Glomerular endothelial cell (primary cell): ENCODE results near the gene SIPA1L3. TPM values are rescaled to one million over a fixed set of nuclear protein-coding genes. Genes with fewer than 3 reads are reported as not detected.

Source experiments
- DNase-seq: peaks from one replicate; pipeline ENCODE4 v3.0.0-alpha.2; 2011; ENCODE audit warnings: low read depth, low spot score; ENCODE audit errors: extremely low read depth
- total RNA-seq: library from RNA; depleted of rRNA; stranded (reverse); fragments of >200 nt; gene quantifications from 2 replicates; pipeline ENCODE4 v1.2.3, GENCODE V29; 2015

SIPA1L3 gene
- total RNA-seq, 1 donor from 2014 or later = 64.8 TPM

GRCh38 chr19:38035515-38036495, 128.8 kb downstream of the SIPA1L3 start:
- no peak for DNase-seq

DNA sequence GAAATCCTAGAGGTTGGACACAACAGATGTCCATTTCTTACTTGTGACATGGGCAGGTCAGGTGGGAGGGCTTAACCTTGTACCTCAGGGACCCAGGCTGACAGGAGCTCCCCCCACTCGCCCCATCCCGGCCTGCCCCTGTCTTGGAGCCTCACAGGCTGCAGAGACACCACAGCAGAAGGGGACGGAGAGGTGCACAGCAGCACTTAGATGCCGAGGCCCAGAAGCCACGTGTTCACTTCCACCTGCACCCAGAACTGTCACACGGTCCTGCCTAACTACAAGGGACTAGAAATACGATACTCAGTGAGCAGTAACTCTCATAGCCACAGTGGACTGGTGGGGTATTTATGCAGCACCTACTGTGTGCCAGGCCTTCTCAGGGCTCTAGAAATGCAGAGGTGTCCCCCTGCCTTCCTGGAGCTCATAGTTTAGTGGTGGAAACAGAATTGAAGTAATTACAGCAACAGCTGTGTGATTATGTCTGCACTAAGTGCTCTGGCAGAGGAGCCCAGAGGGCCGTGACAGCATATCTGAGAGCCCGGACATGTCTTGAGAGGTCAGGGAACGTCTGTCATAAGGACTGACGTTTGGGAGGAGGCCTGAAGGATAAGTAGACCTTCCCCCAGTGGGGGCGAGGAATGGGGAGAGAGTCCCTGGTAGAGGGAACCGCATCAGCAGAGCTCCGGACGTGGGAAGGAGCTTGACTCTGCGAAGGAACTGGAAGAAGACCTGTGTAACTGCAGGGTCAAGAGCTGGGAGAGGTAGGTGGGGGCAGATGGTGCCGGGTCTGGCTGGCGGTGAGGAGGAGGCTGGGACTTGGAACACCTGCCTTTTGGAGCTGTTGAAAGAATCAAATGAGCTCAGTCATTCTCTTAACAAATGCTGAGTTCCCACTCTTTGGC, 130.0 kb downstream of the SIPA1L3 start:
- no peak for DNase-seq

DNA sequence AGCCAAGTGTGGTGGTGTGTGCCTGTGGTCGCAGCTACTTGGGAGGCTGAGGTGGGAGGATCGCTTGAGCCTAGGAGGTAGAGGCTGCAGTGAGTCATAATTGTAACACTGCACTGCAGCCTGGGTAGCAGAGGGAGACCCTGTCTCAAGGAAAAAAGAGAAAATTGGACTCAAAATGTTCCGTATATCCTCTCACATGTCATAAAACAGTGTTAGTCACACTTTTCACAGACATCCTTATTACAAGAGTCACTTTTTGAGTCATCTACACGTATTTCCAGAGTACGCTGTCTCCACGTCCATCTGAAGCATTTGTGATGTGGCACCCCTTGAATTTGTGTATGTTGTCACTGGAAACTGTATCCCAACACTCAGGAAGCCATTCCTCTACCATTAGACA, 133.0 kb downstream of the SIPA1L3 start:
- DNase-seq = no peak

DNA sequence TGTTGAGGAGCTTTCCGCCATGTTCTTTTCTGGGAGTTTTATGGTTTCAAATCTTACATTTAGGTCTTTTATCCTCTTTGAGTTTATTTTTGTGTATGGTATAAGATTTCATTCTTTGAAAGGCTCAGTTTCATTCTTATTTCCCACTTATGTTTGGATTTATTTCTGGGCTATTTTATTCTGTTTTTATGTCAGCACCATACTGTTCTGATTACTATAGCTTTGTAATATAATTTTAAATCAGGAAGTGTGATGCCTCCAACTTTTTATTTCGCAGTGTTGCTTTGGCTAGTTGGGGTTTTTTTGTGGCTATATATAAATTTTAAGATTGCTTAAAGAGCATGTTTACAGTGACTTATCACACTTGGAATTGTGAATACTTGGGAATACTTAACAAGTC, 135.1 kb downstream of the SIPA1L3 start:
- DNase-seq = no peak

- DNase-seq = no peak
Observed at GRCh38 chr19:38043649-38044144, 136.7 kb downstream of the SIPA1L3 start.

GRCh38 chr19:38044267-38045111, 137.5 kb downstream of the SIPA1L3 start:
- DNase-seq = no peak

DNA sequence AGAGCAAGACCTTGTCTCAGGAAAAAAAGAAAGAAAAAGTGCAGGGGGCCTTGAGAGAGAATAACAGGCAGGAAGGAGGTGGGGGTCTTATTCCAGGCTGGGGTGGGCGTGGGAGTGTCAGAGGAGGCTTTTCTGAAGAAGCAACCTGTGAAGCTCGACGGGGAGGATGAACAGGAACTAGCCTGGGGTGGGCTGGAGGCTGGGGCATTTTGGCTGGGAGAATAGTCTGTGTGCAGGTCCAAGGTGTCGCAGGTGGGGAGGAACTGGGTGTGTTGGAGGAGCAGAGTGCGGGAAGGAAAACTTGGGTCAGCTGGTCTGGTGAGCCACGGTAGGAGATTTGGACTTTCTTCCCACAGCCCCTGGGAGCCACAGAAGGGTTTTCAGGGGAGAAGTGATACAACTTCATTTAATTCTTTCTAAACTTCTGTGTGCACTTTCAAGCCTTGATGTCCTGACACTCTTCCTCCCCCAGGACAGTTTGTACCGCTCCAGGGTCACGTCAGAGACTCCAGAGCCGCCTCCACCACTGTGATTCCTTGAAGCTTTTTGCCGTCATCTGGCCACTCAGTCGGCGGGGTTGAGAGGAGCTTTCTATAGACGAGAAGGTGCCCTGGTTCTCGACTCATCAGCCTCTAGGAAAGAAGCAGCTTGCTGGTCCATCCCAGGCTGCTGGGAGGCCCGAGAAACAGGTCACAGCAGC, 138.7 kb downstream of the SIPA1L3 start:
- no peak for DNase-seq

GRCh38 chr19:38046254-38047048, 139.4 kb downstream of the SIPA1L3 start:
- no peak for DNase-seq

DNA sequence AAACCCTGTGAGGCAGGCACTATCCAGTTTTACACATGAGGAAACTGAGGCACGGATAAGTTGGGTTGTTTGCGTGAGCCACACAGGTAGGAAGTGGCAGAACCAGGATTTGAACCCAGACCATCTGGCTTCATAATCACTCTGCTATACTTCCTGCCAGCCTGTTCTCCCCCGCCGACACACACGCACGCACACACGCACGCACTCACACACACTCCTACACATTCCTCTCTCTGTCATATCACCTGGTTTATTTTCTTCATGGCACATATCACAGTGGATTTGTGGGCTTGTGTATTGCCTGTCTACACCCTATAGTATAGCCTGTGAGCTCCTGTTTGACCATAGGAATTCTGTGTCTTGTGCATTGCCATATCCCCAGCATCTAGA, 140.0 kb downstream of the SIPA1L3 start:
- no peak for DNase-seq

GRCh38 chr19:38047641-38048040, 140.6 kb downstream of the SIPA1L3 start:
- DNase-seq = no peak

DNA sequence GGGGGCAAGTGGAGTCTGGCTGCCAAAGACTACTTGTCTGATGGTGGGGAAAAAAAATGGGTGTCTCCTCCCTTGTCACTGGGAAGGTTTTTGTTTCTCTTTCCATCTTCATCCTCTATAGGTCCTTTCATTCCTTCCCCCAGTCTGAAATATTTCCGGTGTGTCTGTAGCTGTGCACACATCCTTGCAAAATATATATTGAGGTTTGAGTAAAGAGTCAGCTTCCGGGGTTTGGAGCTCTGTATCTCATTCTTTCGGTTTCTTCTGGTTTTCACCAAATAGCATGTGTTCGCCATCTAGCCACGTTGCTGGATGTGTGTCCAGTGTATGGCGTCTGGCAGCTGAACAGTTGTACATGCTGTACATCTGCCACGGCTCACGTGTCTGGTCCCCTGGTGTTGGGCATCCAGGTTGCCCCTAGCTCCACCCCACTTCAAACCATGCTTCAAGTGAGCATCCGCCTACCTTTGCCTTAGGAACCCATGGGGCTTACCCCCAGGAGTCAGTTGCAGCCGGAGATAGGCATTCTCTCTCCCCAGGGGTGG, 142.2 kb downstream of the SIPA1L3 start:
- no peak for DNase-seq

GRCh38 chr19:38055010-38055409, 148.0 kb downstream of the SIPA1L3 start:
- no peak for DNase-seq

DNA sequence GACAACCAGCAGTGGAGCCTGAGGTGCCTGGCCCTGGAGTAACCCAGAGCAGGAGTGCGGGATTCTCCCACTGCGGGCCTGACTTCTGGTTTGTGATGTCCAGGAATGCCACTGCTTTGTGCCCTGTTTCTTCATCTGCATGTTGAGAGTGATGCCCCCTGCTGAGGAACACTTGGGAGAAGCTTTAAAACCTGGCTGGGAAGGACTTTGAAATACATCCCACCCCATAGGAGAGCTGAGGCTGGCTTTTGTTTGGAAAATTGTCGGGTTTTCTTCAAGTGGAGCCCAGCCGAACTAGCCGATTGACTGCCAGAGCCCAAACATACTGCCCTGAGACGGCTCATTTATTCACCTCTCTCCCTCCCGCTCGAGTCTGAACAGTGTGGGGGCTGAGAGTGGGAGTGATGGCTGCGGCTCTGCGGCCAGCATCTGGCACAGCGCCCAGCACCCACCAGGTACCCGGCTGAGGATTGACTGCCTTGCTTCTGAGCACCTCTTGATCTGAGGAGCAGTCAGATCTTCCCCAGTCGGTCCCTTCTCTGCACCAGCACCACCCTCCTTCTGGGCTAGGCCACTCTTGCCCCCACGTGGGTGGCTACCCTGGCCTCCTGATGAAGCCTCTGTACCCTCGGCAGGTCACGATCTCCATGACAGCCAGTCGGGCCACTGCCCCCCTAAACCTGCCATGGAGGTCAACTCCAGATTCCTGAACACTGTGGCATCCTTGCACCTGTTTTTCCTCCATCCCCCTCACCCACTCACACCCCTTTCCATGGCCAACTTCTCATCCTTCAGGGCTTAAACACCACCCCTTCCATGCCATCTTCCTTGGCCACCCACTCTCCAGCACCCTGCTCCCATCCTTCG, 148.9 kb downstream of the SIPA1L3 start:
- DNase-seq = no peak

GRCh38 chr19:38056646-38057045, 149.6 kb downstream of the SIPA1L3 start:
- no peak for DNase-seq

- DNase-seq = no peak
Observed at GRCh38 chr19:38057959-38058690, 151.1 kb downstream of the SIPA1L3 start.

- DNase-seq = peak; percentile 72
Observed at GRCh38 chr19:38059897-38060296, 152.9 kb downstream of the SIPA1L3 start.

GRCh38 chr19:38060331-38060730, 153.3 kb downstream of the SIPA1L3 start:
- DNase-seq = no peak
